CD8-positive, alpha-beta memory T cell (primary cell): ENCODE measurements around the gene CLSTN3. TPM values are rescaled to one million over a fixed set of nuclear protein-coding genes. Genes with fewer than 3 reads are reported as not detected.

ENCODE experiments used
- CTCF ChIA-PET: fragments of 350-600 bp; sonication (Branson Sonifier 250); formaldehyde crosslinking; loops from one replicate; lab custom pipeline; 2021; ENCODE audit warnings: antibody characterized with exemption; lab: Charles Lee
- POLR2A ChIA-PET: fragments of 350-600 bp; sonication (Branson Sonifier 250); formaldehyde crosslinking; loops from one replicate; lab custom pipeline; 2021; ENCODE audit warnings: antibody characterized with exemption; lab: Charles Lee
- DNase-seq, 5 donors: peaks; one replicate each; pipeline versions ENCODE4 v3.0.0 to v3.0.0-alpha.2; 2020 to 2022; ENCODE audit warnings: mixed read lengths in 1 of 5
- H3K27ac ChIP-seq: one replicate; pipeline ENCODE4 v1.7.0; 2013; ENCODE audit warnings: low read depth, mild to moderate bottlenecking, low read length, moderate library complexity
- H3K27me3 ChIP-seq: 2 replicates; pipeline ENCODE4 v1.7.0; 2013; ENCODE audit warnings: low read length, mild to moderate bottlenecking; ENCODE audit not compliant: insufficient read depth, poor library complexity, severe bottlenecking
- H3K36me3 ChIP-seq: 2 replicates; pipeline ENCODE4 v1.7.0; 2013; ENCODE audit warnings: mild to moderate bottlenecking, low read length, moderate library complexity; ENCODE audit not compliant: insufficient read depth
- H3K4me1 ChIP-seq: 2 replicates; pipeline ENCODE4 v1.7.0; 2013; ENCODE audit warnings: mild to moderate bottlenecking, low read length, moderate library complexity; ENCODE audit not compliant: insufficient read depth
- H3K4me3 ChIP-seq: 2 replicates; pipeline ENCODE4 v1.7.0; 2013; ENCODE audit warnings: mild to moderate bottlenecking, low read length
- H3K9me3 ChIP-seq: 2 replicates; pipeline ENCODE4 v1.7.0; 2013; ENCODE audit warnings: mild to moderate bottlenecking, low read length
- H3K27ac Mint-ChIP-seq, 8 donors: one replicate each; pipeline ENCODE4 v1.8.0; 2020 to 2021; ENCODE audit warnings: mixed read lengths in 8 of 8, mild to moderate bottlenecking in 6 of 8, inconsistent platforms in 3 of 8, moderate library complexity in 3 of 8
- H3K27me3 Mint-ChIP-seq, 2 donors: one replicate each; pipeline ENCODE4 v1.8.0; 2020 to 2021; ENCODE audit warnings: mixed read lengths in 2 of 2, mild to moderate bottlenecking in 1 of 2, moderate library complexity in 1 of 2
- H3K36me3 Mint-ChIP-seq, 3 donors: one replicate each; pipeline ENCODE4 v1.8.0; 2020 to 2021; ENCODE audit warnings: mixed read lengths in 3 of 3, inconsistent platforms in 1 of 3, mild to moderate bottlenecking in 1 of 3
- H3K4me1 Mint-ChIP-seq, 3 donors: one replicate each; pipeline ENCODE4 v1.8.0; 2020 to 2021; ENCODE audit warnings: mixed read lengths in 3 of 3, inconsistent platforms in 1 of 3, mild to moderate bottlenecking in 1 of 3
- H3K4me3 Mint-ChIP-seq, 7 donors: one replicate each; pipeline ENCODE4 v1.8.0; 2020 to 2021; ENCODE audit warnings: mixed read lengths in 7 of 7, mild to moderate bottlenecking in 6 of 7, moderate library complexity in 4 of 7, inconsistent platforms in 2 of 7
- H3K9me3 Mint-ChIP-seq, 5 donors: one replicate each; pipeline ENCODE4 v1.8.0; 2020 to 2022; ENCODE audit warnings: mixed read lengths in 5 of 5, mild to moderate bottlenecking in 3 of 5, moderate library complexity in 2 of 5, inconsistent platforms in 1 of 5
- polyA plus RNA-seq: library from polyadenylated mRNA; unstranded; fragments of 300-500 nt; fragmentation: Illumina TruSeq; gene quantifications from one replicate; pipeline ENCODE4 v1.2.3, GENCODE V29; 2021
- total RNA-seq, 2 experiments: library from RNA; stranded (reverse); gene quantifications; one replicate each; pipeline ENCODE4 v1.2.3, GENCODE V29; 2021

CLSTN3 gene
- total and polyA plus RNA-seq, 3 experiments from 2014 or later: 7.7 to 17.7 (median 16.5) TPM

GRCh38 chr12:7129287-7129871 lies 792 bp upstream of the CLSTN3 start:
- Mint-ChIP-seq H3K27ac (peak overlapping the region; percentile 93 to 98 (median 98)), H3K27me3 (no peaks in the 10 kb centered on the region)
- CTCF ChIA-PET: interaction anchor here (1.0 to 1.5 kb wide), 3 partner anchors 16 to 257 kb away, joined by 3 to 5 read pairs (median 3); partner anchors contain the start of gene SPSB2

DNA sequence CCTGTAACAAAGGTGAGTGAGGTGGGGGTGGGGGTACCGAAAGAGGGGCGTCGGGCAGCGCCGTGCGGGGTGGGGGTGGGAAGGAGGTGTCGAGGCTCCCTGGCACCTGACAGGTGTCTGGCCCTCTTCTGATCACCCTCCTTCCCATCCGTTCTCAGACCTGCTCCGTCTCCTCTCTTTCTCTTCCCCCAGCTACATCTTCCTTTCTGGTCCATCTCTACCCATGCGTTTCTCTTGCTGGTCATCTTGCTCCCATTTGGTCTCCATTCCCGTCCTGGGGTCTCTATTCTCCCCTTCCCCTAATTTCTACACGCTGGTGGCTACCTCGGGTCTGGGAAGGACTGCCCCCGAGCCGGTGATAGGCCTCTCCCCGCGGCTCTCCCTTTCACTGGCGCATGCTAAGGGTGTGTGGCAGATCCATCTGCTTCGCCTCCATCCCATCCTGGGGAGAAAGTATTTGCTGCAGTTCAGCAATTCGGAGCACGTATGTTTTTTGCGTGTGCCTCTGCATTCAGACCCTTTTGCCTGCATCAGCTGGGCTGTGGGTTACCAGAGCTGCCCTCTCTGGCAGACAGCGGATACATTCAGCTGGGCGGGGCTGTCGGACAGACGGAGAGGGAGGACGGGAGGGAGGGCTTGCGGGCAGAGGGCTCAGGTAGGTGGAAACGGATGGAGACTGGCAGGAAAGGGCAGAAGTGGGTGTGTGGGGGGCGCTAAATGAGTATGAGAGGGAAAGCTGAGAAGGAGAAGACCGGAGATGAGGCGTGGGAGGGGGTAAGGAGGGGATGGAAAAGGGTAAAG lies 730 bp downstream of the CLSTN3 start:
- peaks cover 0 to 43% (median 10%) of the 10 kb centered on the region in 3 donors for H3K36me3 Mint-ChIP-seq
- DNase-seq: peak; percentile 29 to 66 (median 43)
- ChIA-PET CTCF (interaction anchor here (1.0 to 1.3 kb wide), 4 partner anchors 10 to 258 kb away, joined by 3 to 4 read pairs (median 4); partner anchors contain the start of genes C1RL and SPSB2), POLR2A (interaction anchor here (1.3 kb wide), 2 partner anchors 17 to 217 kb away, joined by 6 to 7 read pairs; no protein-coding TSS in a partner anchor)
- peak overlapping the region; percentile 88 to 99 (median 97) for H3K4me3 Mint-ChIP-seq
- no peaks in the 10 kb centered on the region for H3K27me3 Mint-ChIP-seq
- H3K36me3 ChIP-seq: no peaks in the 10 kb centered on the region
- H3K9me3 Mint-ChIP-seq: no peaks in the 10 kb centered on the region
- peak overlapping the region; percentile 70 for H3K4me3 ChIP-seq
- H3K27me3 ChIP-seq: no peaks in the 10 kb centered on the region
- no peaks in the 10 kb centered on the region for H3K9me3 ChIP-seq
- peaks cover 30 to 44% (median 35%) of the 10 kb centered on the region in 3 donors for H3K4me1 Mint-ChIP-seq
- peak overlapping the region; percentile 93 to 98 (median 98) for H3K27ac Mint-ChIP-seq
- peak overlapping the region; percentile 85 for H3K27ac ChIP-seq
- H3K4me1 ChIP-seq: peaks cover 17% of the 10 kb centered on the region

More at GRCh38 chr12:7129287-7129871, 792 bp upstream of the CLSTN3 start:
- no peaks in the 10 kb centered on the region for H3K9me3 Mint-ChIP-seq
- peak overlapping the region; percentile 88 to 99 (median 97) for H3K4me3 Mint-ChIP-seq
- no peaks in the 10 kb centered on the region for H3K9me3 ChIP-seq
- no peak for DNase-seq
- H3K4me1 ChIP-seq: peaks cover 17% of the 10 kb centered on the region
- POLR2A ChIA-PET: no interaction called here
- H3K36me3 Mint-ChIP-seq: peaks cover 0 to 28% (median 0%) of the 10 kb centered on the region in 3 donors
- H3K36me3 ChIP-seq: no peaks in the 10 kb centered on the region
- peak overlapping the region; percentile 70 for H3K4me3 ChIP-seq
- no peaks in the 10 kb centered on the region for H3K27me3 ChIP-seq
- peak overlapping the region; percentile 85 for H3K27ac ChIP-seq
- peaks cover 30 to 44% (median 35%) of the 10 kb centered on the region in 3 donors for H3K4me1 Mint-ChIP-seq

GRCh38 chr12:7131502-7131866 lies 1.3 kb downstream of the CLSTN3 start:
- Histone ChIP-seq H3K4me1 (peaks cover 17% of the 10 kb centered on the region), H3K27me3 (no peaks in the 10 kb centered on the region), H3K36me3 (no peaks in the 10 kb centered on the region), H3K27ac (peak overlapping the region; percentile 85), H3K4me3 (peak overlapping the region; percentile 70), H3K9me3 (no peaks in the 10 kb centered on the region)
- peak in 2 of 5 donors; percentile 19 to 58 for DNase-seq
- CTCF ChIA-PET: interaction anchor here (1.0 to 1.1 kb wide), 2 partner anchors 9 to 24 kb away, joined by 3 to 4 read pairs; no protein-coding TSS in a partner anchor
- peaks cover 0 to 49% (median 12%) of the 10 kb centered on the region in 3 donors for H3K36me3 Mint-ChIP-seq
- H3K27ac Mint-ChIP-seq: peak overlapping the region; percentile 93 to 98 (median 98)
- H3K4me1 Mint-ChIP-seq: peaks cover 30 to 44% (median 35%) of the 10 kb centered on the region in 3 donors
- POLR2A ChIA-PET: interaction anchor here (1.3 kb wide), 1 partner anchor 217 kb away, joined by 7 read pairs; no protein-coding TSS in a partner anchor
- H3K9me3 Mint-ChIP-seq: no peaks in the 10 kb centered on the region
- peak overlapping the region; percentile 88 to 99 (median 97) for H3K4me3 Mint-ChIP-seq
- no peaks in the 10 kb centered on the region for H3K27me3 Mint-ChIP-seq

DNA sequence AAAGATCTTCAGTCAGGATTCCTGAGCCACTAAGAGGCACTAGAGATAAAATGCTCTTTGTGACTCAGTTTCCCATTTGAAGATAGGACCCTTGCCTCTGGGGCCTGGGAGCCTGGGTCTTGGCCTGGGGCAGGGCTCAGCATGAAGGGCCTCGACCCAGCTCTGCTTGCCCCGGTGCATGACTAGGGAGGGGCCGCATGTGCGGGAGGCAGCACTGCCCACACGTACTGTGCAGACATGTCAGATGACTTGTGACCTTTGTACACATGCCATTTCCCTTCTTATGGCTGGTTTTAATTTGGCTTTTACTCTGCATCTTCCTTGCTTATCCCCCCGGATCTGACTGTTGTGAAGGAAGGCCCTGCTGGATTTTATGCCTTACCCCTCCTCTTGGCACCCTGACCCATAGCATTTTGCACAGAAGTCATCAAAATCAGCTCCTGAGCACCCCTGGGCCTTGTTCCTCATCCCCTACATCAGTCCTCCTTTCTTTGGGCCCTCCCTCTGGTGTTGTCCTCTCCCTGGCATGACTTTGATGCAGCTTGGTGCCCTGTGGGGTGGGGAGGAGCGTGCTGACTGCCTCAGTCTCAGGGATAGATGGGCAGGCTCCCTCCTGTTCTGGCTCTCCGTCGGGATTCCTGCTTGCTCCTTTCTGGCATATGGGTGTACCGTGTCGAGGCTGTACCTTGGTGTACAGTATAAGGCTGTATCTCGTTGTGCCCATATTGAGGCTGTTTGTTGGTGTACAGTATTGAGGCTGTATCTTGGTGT lies 4.4 kb downstream of the CLSTN3 start:
- Mint-ChIP-seq H3K4me3 (peak overlapping the region in 1 of 7 donors; percentile 25), H3K9me3 (no peaks in the 10 kb centered on the region), H3K36me3 (peaks cover 5 to 77% (median 26%) of the 10 kb centered on the region in 3 donors), H3K4me1 (peaks cover 23 to 28% (median 27%) of the 10 kb centered on the region in 3 donors), H3K27ac (peak overlapping the region in 5 of 8 donors; percentile 8 to 70 (median 58)), H3K27me3 (no peaks in the 10 kb centered on the region)
- H3K9me3 ChIP-seq: no peaks in the 10 kb centered on the region
- no peaks in the 10 kb centered on the region for H3K36me3 ChIP-seq
- DNase-seq: no peak
- no peaks in the 10 kb centered on the region for H3K27me3 ChIP-seq
- H3K4me1 ChIP-seq: peaks cover 11% of the 10 kb centered on the region
- H3K4me3 ChIP-seq: no peak overlapping the region
- ChIA-PET CTCF (interaction anchor here (1.2 kb wide), 1 partner anchor 11 kb away, joined by 4 read pairs; no protein-coding TSS in a partner anchor), POLR2A (no interaction called here)
- no peak overlapping the region for H3K27ac ChIP-seq

DNA sequence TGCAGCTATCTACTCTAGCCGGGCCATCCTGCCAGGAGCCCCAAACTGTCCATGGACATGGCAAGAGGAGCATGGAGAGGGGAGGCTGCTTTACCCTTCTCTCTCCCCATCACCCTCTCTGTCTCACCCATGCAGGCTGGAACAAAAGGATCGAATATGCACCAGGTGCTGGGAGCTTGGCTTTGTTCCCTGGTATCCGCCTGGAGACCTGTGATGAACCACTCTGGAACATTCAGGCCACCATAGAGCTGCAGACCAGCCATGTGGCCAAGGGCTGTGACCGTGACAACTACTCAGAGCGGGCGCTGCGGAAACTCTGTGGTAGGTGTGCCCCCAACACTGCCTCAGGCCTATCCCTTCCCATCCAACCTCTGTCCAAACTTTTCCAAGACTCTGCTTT lies 5.9 kb downstream of the CLSTN3 start:
- POLR2A ChIA-PET: no interaction called here
- no peaks in the 10 kb centered on the region for H3K9me3 Mint-ChIP-seq
- no peaks in the 10 kb centered on the region for H3K9me3 ChIP-seq
- peaks cover 9% of the 10 kb centered on the region for H3K4me1 ChIP-seq
- H3K27me3 Mint-ChIP-seq: no peaks in the 10 kb centered on the region
- peaks cover 17 to 24% (median 22%) of the 10 kb centered on the region in 3 donors for H3K4me1 Mint-ChIP-seq
- H3K27me3 ChIP-seq: no peaks in the 10 kb centered on the region
- CTCF ChIA-PET: no interaction called here
- no peak overlapping the region for H3K27ac Mint-ChIP-seq
- no peaks in the 10 kb centered on the region for H3K36me3 ChIP-seq
- DNase-seq: no peak
- no peak overlapping the region for H3K4me3 ChIP-seq
- H3K36me3 Mint-ChIP-seq: peaks cover 5 to 83% (median 29%) of the 10 kb centered on the region in 3 donors
- no peak overlapping the region for H3K27ac ChIP-seq
- no peak overlapping the region for H3K4me3 Mint-ChIP-seq

- no peak overlapping the region for H3K4me3 Mint-ChIP-seq
- no peaks in the 10 kb centered on the region for H3K9me3 Mint-ChIP-seq
- Histone ChIP-seq H3K9me3 (no peaks in the 10 kb centered on the region), H3K4me3 (no peak overlapping the region), H3K27me3 (no peaks in the 10 kb centered on the region), H3K36me3 (no peaks in the 10 kb centered on the region), H3K4me1 (peaks cover 3% of the 10 kb centered on the region), H3K27ac (no peak overlapping the region)
- H3K27me3 Mint-ChIP-seq: no peaks in the 10 kb centered on the region
- ChIA-PET POLR2A (no interaction called here), CTCF (no interaction called here)
- peaks cover 11 to 19% (median 16%) of the 10 kb centered on the region in 3 donors for H3K4me1 Mint-ChIP-seq
- DNase-seq: no peak
- H3K27ac Mint-ChIP-seq: no peak overlapping the region
- peaks cover 5 to 89% (median 32%) of the 10 kb centered on the region in 3 donors for H3K36me3 Mint-ChIP-seq
Observed at GRCh38 chr12:7136676-7137075, 6.5 kb downstream of the CLSTN3 start.

GRCh38 chr12:7137908-7138307 lies 7.7 kb downstream of the CLSTN3 start:
- Histone ChIP-seq H3K27me3 (no peaks in the 10 kb centered on the region), H3K36me3 (peaks cover 1% of the 10 kb centered on the region), H3K27ac (no peak overlapping the region), H3K9me3 (no peaks in the 10 kb centered on the region), H3K4me1 (no peaks in the 10 kb centered on the region), H3K4me3 (no peak overlapping the region)
- H3K27ac Mint-ChIP-seq: peak overlapping the region in 3 of 8 donors; percentile 1 to 74 (median 71)
- H3K9me3 Mint-ChIP-seq: no peaks in the 10 kb centered on the region
- H3K36me3 Mint-ChIP-seq: peaks cover 5 to 94% (median 32%) of the 10 kb centered on the region in 3 donors
- H3K27me3 Mint-ChIP-seq: no peaks in the 10 kb centered on the region
- CTCF ChIA-PET: no interaction called here
- DNase-seq: no peak
- POLR2A ChIA-PET: no interaction called here
- peaks cover 0 to 11% (median 7%) of the 10 kb centered on the region in 3 donors for H3K4me1 Mint-ChIP-seq
- no peak overlapping the region for H3K4me3 Mint-ChIP-seq
